Measurements from ENCODE around the gene PDE4B.
"Not testable (repeated sequence)": the region's sequence is repeated elsewhere in the genome, so short reads cannot be mapped to it uniquely, and the experiment has no call there.

PDE4B gene

GRCh38 chr1:66403007-66403731 lies 610.5 kb downstream of the PDE4B start:
- no peak for TF ChIP-seq CTCF (IDR thresholded peaks at IDR 0.05; ENCODE audit: control insufficient read depth, insufficient read depth, low read depth, low read length, missing control alignments)
- no peak overlapping the region for H3K4me3 ChIP-seq (ENCODE audit: control insufficient read depth, low read depth, low read length)
- DNase-seq (ENCODE audit: low read depth), result no peak

- no peak for TF ChIP-seq CTCF (IDR thresholded peaks at IDR 0.05; ENCODE audit: control insufficient read depth, insufficient read depth, low read depth, low read length, missing control alignments)
- H3K4me3 ChIP-seq (ENCODE audit: control insufficient read depth, low read depth, low read length), result no peak overlapping the region
- DNase-seq (ENCODE audit: low read depth), result no peak
Observed at GRCh38 chr1:66405061-66405460, 612.4 kb downstream of the PDE4B start.

- not testable (repeated sequence) for DNase-seq (ENCODE audit: low read depth)
Observed at GRCh38 chr1:66411449-66411848, 618.8 kb downstream of the PDE4B start.

GRCh38 chr1:66412704-66413103 lies 620.0 kb downstream of the PDE4B start:
- DNase-seq (ENCODE audit: low read depth), result no peak
- H3K4me3 ChIP-seq (ENCODE audit: control insufficient read depth, low read depth, low read length), result no peak overlapping the region
- no peak for TF ChIP-seq CTCF (IDR thresholded peaks at IDR 0.05; ENCODE audit: control insufficient read depth, insufficient read depth, low read depth, low read length, missing control alignments)

More at GRCh38 chr1:66411449-66411848, 618.8 kb downstream of the PDE4B start:
- H3K4me3 ChIP-seq (ENCODE audit: control insufficient read depth, low read depth, low read length), result not testable (repeated sequence)

- no peak for TF ChIP-seq CTCF (IDR thresholded peaks at IDR 0.05; ENCODE audit: control insufficient read depth, insufficient read depth, low read depth, low read length, missing control alignments)
- no peak overlapping the region for H3K4me3 ChIP-seq (ENCODE audit: control insufficient read depth, low read depth, low read length)
Observed at GRCh38 chr1:66413136-66413837, 620.6 kb downstream of the PDE4B start.

GRCh38 chr1:66413838-66414175 lies 621.1 kb downstream of the PDE4B start:
- no peak overlapping the region for H3K4me3 ChIP-seq (ENCODE audit: control insufficient read depth, low read depth, low read length)
- DNase-seq (ENCODE audit: low read depth), result no peak
- no peak for TF ChIP-seq CTCF (IDR thresholded peaks at IDR 0.05; ENCODE audit: control insufficient read depth, insufficient read depth, low read depth, low read length, missing control alignments)

More at GRCh38 chr1:66413136-66413837, 620.6 kb downstream of the PDE4B start:
- DNase-seq (ENCODE audit: low read depth), result no peak

GRCh38 chr1:66415281-66415680 lies 622.6 kb downstream of the PDE4B start:
- H3K4me3 ChIP-seq (ENCODE audit: control insufficient read depth, low read depth, low read length), result no peak overlapping the region
- no peak for DNase-seq (ENCODE audit: low read depth)
- no peak for TF ChIP-seq CTCF (IDR thresholded peaks at IDR 0.05; ENCODE audit: control insufficient read depth, insufficient read depth, low read depth, low read length, missing control alignments)

All from AG09309 (cell line).